Natural killer cell (primary cell): ENCODE data around the gene OR2C1. TPM values are rescaled to one million over a fixed set of nuclear protein-coding genes. Genes with fewer than 3 reads are reported as not detected.

ENCODE experiments used
- ATAC-seq, 3 donors: fragments of 150-1000 bp in 2 of 3; fragments of 200-7000 bp in 1 of 3; cut with Tn5 transposase; 1 replicate in 1 of 3; 2 replicates in 2 of 3; pipeline ENCODE4 v1.10.0; 2021; ENCODE audit warnings: mild to moderate bottlenecking in 2 of 3, moderate library complexity in 2 of 3
- DNase-seq, 2 donors: peaks; one replicate each; pipeline versions ENCODE4 v3.0.0 to v3.0.0-alpha.2; 2013 to 2021; ENCODE audit warnings: mixed read lengths in 1 of 2
- H3K27ac ChIP-seq: one replicate; pipeline ENCODE4 v1.5.1; 2013; ENCODE audit warnings: mild to moderate bottlenecking, low read length
- H3K27me3 ChIP-seq: one replicate; pipeline ENCODE4 v1.6.1; 2013; ENCODE audit warnings: low read length; ENCODE audit not compliant: control insufficient read depth, insufficient read depth
- H3K36me3 ChIP-seq: one replicate; pipeline ENCODE4 v1.6.1; 2013; ENCODE audit warnings: low read length; ENCODE audit not compliant: control insufficient read depth, insufficient read depth
- H3K4me1 ChIP-seq: one replicate; pipeline ENCODE4 v1.6.1; 2013; ENCODE audit warnings: low read length; ENCODE audit not compliant: control insufficient read depth, insufficient read depth
- H3K4me3 ChIP-seq: one replicate; pipeline ENCODE4 v1.5.1; 2013; ENCODE audit warnings: low read length
- H3K9me3 ChIP-seq: one replicate; pipeline ENCODE4 v1.6.1; 2013; ENCODE audit warnings: low read length; ENCODE audit not compliant: control insufficient read depth, insufficient read depth
- H3K27ac Mint-ChIP-seq, 2 donors: one replicate each; pipeline ENCODE4 v1.8.0; 2022; ENCODE audit warnings: mild to moderate bottlenecking in 2 of 2, mixed read lengths in 2 of 2, moderate library complexity in 1 of 2
- H3K27me3 Mint-ChIP-seq, 2 donors: one replicate each; pipeline ENCODE4 v1.8.0; 2022; ENCODE audit warnings: low read depth in 2 of 2, mixed read lengths in 2 of 2
- H3K36me3 Mint-ChIP-seq: one replicate; pipeline ENCODE4 v1.8.0; 2022; ENCODE audit warnings: mixed read lengths
- H3K4me1 Mint-ChIP-seq, 2 donors: one replicate each; pipeline ENCODE4 v1.8.0; 2022; ENCODE audit warnings: mixed read lengths in 2 of 2
- H3K4me3 Mint-ChIP-seq: one replicate; pipeline ENCODE4 v1.8.0; 2022; ENCODE audit warnings: mild to moderate bottlenecking, moderate library complexity, mixed read lengths
- H3K9me3 Mint-ChIP-seq, 2 donors: one replicate each; pipeline ENCODE4 v1.8.0; 2022; ENCODE audit warnings: mixed read lengths in 2 of 2
- WGBS: methylation state at CpG from one replicate; pipeline ENCODE4 v1.1.7; 2013; ENCODE audit warnings: missing lambda C conversion rate; ENCODE audit not compliant: insufficient coverage; 5-methylcytosine and 5-hydroxymethylcytosine counted together
- intact Hi-C: fragments of 100-400 bp; cut with micrococcal nuclease; formaldehyde crosslinking; loops from one replicate; pipeline ENCODE4 v1.14.2; 2022
- total RNA-seq, 4 donors: library from RNA; stranded (reverse); fragments of 120-200 nt in 1 of 4; gene quantifications; one replicate each; pipeline versions ENCODE4 v1.2.3 to v1.2.4, GENCODE V29; 2013 to 2022
- TF ChIP-seq, protein P1 (sequence below): fragments of 200-600 bp; IDR thresholded peaks from one replicate; pipeline ENCODE4 v1.8.0; 2022; ENCODE audit warnings: antibody characterized with exemption

Gene OR2C1
- total RNA-seq, 3 donors from 2014 or later (not counting 1 experiment from before 2014, with no cell fraction given) = not detected

DNA sequence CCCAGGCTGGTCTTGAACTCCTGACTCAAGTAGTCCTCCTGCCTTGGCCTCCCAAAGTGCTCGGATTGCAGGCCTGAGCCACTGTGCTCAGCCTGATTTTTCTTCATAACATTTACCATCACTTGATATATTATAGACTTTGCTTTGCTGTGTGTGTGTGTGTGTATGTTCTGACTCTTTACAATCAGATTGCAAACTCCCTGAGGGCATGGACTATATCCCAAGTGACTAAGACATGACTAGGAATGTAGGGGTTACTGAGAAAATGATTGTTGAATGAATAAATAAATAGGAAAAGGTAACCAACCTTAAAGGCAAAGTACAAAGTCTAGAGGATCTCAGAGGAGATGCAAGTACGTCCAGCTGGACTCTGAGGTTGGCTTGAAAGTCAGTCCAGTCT is 9.6 kb upstream of the OR2C1 start:
- H3K9me3 Mint-ChIP-seq = no peaks in the 10 kb centered on the region
- no peak overlapping the region for H3K4me3 Mint-ChIP-seq
- ATAC-seq = no peak
- intact Hi-C loops = no loop called here
- Histone ChIP-seq H3K9me3 (no peaks in the 10 kb centered on the region), H3K36me3 (no peaks in the 10 kb centered on the region), H3K27me3 (peaks cover 2% of the 10 kb centered on the region), H3K27ac (no peak overlapping the region), H3K4me1 (no peaks in the 10 kb centered on the region), H3K4me3 (no peak overlapping the region)
- WGBS = 78% methylated on average over 2 of the region's 2 CpGs
- no peaks in the 10 kb centered on the region for H3K36me3 Mint-ChIP-seq
- no peaks in the 10 kb centered on the region for H3K4me1 Mint-ChIP-seq
- no peak overlapping the region for H3K27ac Mint-ChIP-seq
- TF ChIP-seq, protein P1, sequence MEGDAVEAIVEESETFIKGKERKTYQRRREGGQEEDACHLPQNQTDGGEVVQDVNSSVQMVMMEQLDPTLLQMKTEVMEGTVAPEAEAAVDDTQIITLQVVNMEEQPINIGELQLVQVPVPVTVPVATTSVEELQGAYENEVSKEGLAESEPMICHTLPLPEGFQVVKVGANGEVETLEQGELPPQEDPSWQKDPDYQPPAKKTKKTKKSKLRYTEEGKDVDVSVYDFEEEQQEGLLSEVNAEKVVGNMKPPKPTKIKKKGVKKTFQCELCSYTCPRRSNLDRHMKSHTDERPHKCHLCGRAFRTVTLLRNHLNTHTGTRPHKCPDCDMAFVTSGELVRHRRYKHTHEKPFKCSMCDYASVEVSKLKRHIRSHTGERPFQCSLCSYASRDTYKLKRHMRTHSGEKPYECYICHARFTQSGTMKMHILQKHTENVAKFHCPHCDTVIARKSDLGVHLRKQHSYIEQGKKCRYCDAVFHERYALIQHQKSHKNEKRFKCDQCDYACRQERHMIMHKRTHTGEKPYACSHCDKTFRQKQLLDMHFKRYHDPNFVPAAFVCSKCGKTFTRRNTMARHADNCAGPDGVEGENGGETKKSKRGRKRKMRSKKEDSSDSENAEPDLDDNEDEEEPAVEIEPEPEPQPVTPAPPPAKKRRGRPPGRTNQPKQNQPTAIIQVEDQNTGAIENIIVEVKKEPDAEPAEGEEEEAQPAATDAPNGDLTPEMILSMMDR = no peak
- peaks cover 3 to 7% of the 10 kb centered on the region in 2 donors for H3K27me3 Mint-ChIP-seq
- DNase-seq = no peak

DNA sequence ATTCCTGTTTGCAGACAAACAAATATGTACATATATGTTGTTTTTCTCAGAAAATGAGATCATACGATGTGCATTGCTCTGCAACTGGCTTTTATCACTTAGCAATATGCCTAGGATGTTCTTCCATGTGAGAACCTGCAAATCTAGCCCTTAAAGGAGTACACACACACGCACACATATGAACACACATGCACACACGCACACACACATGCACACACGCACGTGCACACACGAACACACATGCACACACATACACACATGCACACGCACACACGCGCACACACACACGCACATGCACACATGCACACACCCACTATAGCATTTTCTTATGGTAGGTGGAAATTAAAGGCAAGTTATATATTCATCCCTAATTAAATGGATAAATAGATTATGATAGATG is 8.1 kb upstream of the OR2C1 start:
- Histone ChIP-seq H3K9me3 (no peaks in the 10 kb centered on the region), H3K4me3 (no peak overlapping the region), H3K4me1 (no peaks in the 10 kb centered on the region), H3K27ac (no peak overlapping the region), H3K36me3 (no peaks in the 10 kb centered on the region), H3K27me3 (no peaks in the 10 kb centered on the region)
- TF ChIP-seq, protein P1 = no peak
- no peak overlapping the region for H3K27ac Mint-ChIP-seq
- ATAC-seq (no peak), DNase-seq (no peak)
- no peaks in the 10 kb centered on the region for H3K4me1 Mint-ChIP-seq
- intact Hi-C loops = no loop called here
- WGBS = 85% methylated on average over 4 of the region's 10 CpGs
- no peaks in the 10 kb centered on the region for H3K36me3 Mint-ChIP-seq
- peaks cover 3 to 7% of the 10 kb centered on the region in 2 donors for H3K27me3 Mint-ChIP-seq
- no peaks in the 10 kb centered on the region for H3K9me3 Mint-ChIP-seq
- no peak overlapping the region for H3K4me3 Mint-ChIP-seq

DNA sequence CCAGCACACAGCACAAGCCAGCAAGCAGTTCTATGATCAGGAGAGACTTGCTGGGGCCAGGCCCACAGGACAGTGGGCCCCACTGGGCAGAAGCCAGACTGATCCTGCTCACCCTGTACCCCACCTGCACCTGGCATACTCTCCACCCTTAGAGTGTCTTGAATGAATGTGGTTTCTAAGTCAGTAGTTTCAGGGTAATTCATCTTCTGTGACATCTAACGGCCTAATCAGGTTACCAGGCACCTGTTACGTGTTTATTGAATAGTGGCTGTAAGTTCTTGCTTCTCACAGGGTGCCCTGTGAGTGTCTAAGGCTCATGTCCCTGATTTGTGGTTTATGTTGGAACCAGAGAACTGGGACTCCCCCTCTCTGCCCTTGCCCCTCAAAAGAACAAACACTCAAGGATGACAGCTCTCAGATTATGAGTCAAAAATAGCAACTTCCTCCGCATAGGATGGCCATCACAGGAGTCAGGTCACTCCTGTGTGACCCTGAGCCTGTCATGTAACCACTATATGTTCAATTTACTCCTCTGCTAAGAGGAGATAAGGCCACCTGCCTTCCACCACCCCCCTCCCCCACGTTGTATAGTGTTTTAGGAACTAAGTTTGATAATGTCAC is 7.0 kb upstream of the OR2C1 start:
- Mint-ChIP-seq H3K27me3 (peaks cover 3 to 7% of the 10 kb centered on the region in 2 donors), H3K4me1 (no peaks in the 10 kb centered on the region), H3K27ac (no peak overlapping the region), H3K9me3 (no peaks in the 10 kb centered on the region), H3K36me3 (no peaks in the 10 kb centered on the region), H3K4me3 (no peak overlapping the region)
- intact Hi-C loops = no loop called here
- WGBS = 29% methylated on average over 3 of the region's 4 CpGs
- Histone ChIP-seq H3K27ac (no peak overlapping the region), H3K27me3 (no peaks in the 10 kb centered on the region), H3K4me3 (no peak overlapping the region), H3K9me3 (no peaks in the 10 kb centered on the region), H3K4me1 (no peaks in the 10 kb centered on the region), H3K36me3 (no peaks in the 10 kb centered on the region)
- TF ChIP-seq, protein P1 = no peak
- DNase-seq (no peak), ATAC-seq (no peak)

DNA sequence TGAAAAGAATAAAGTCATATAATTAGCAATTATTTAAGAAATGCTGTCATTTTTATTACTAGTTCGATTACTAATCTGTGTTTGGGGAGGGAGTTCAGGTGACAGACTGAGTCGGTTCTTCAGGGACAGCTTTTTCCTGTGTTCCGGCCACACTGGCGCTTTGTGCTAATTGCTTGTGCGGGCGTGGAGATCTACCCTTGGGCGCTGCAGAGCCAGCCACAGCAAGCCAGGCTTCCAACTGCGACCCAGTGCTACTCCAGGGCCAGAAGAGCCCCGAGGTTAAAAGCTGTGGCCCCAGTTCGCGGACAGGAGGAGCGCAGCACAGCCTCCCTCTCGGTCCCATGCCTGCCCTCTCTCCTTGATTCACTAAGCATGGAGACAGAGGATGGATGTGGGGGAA is 6.5 kb upstream of the OR2C1 start:
- DNase-seq = no peak
- no peaks in the 10 kb centered on the region for H3K36me3 ChIP-seq
- no peaks in the 10 kb centered on the region for H3K4me1 ChIP-seq
- Mint-ChIP-seq H3K9me3 (no peaks in the 10 kb centered on the region), H3K4me1 (no peaks in the 10 kb centered on the region), H3K4me3 (no peak overlapping the region), H3K27ac (no peak overlapping the region), H3K36me3 (no peaks in the 10 kb centered on the region), H3K27me3 (peaks cover 3 to 9% of the 10 kb centered on the region in 2 donors)
- TF ChIP-seq, protein P1 = no peak
- intact Hi-C loops = no loop called here
- no peaks in the 10 kb centered on the region for H3K9me3 ChIP-seq
- no peak for ATAC-seq
- no peak overlapping the region for H3K27ac ChIP-seq
- WGBS = 61% methylated on average over 12 of the region's 13 CpGs
- no peaks in the 10 kb centered on the region for H3K27me3 ChIP-seq
- H3K4me3 ChIP-seq = no peak overlapping the region
